RCC 7860 (cell line): ENCODE results near the gene RPS6KA4.

ENCODE experiments used
- DNase-seq: peaks from one replicate; pipeline ENCODE4 v3.0.0-alpha.2; 2015; ENCODE audit warnings: low spot score
- FAIRE-seq: peaks from 2 replicates; lab custom pipeline; 2012; peaks lifted over from hg19 to GRCh38; lab: Jason Lieb, UNC

The RPS6KA4 gene

GRCh38 chr11:64362339-64362738 lies 3.4 kb downstream of the RPS6KA4 start:
- no peak for DNase-seq
- no peak for FAIRE-seq

GRCh38 chr11:64364435-64364834 lies 5.5 kb downstream of the RPS6KA4 start:
- no peak for FAIRE-seq
- no peak for DNase-seq

- FAIRE-seq: no peak
Measured at GRCh38 chr11:64364911-64365310, 5.9 kb downstream of the RPS6KA4 start.

GRCh38 chr11:64366751-64367150 lies 7.8 kb downstream of the RPS6KA4 start:
- no peak for DNase-seq
- no peak for FAIRE-seq

More at GRCh38 chr11:64364911-64365310, 5.9 kb downstream of the RPS6KA4 start:
- DNase-seq: no peak

GRCh38 chr11:64367931-64368672 lies 9.1 kb downstream of the RPS6KA4 start:
- DNase-seq (no peak), FAIRE-seq (no peak)

GRCh38 chr11:64368673-64369074 lies 9.7 kb downstream of the RPS6KA4 start:
- FAIRE-seq (no peak), DNase-seq (no peak)

- DNase-seq (no peak), FAIRE-seq (no peak)
Measured at GRCh38 chr11:64369440-64370421, 10.8 kb downstream of the RPS6KA4 start.

GRCh38 chr11:64371201-64371600 lies 12.2 kb downstream of the RPS6KA4 start:
- no peak for FAIRE-seq

GRCh38 chr11:64372021-64372420 lies 13.1 kb downstream of the RPS6KA4 start:
- FAIRE-seq (no peak), DNase-seq (no peak)

More at GRCh38 chr11:64371201-64371600, 12.2 kb downstream of the RPS6KA4 start:
- no peak for DNase-seq

- DNase-seq (no peak), FAIRE-seq (no peak)
Measured at GRCh38 chr11:64372802-64373597, 14.0 kb downstream of the RPS6KA4 start.

- DNase-seq: no peak
Measured at GRCh38 chr11:64373598-64373974, 14.6 kb downstream of the RPS6KA4 start.

GRCh38 chr11:64376071-64376470 lies 17.1 kb downstream of the RPS6KA4 start:
- DNase-seq (no peak), FAIRE-seq (no peak)

More at GRCh38 chr11:64373598-64373974, 14.6 kb downstream of the RPS6KA4 start:
- FAIRE-seq: no peak

- FAIRE-seq: no peak
- no peak for DNase-seq
Measured at GRCh38 chr11:64378335-64378880, 19.4 kb downstream of the RPS6KA4 start.

GRCh38 chr11:64379160-64379559 lies 20.2 kb downstream of the RPS6KA4 start:
- DNase-seq (no peak), FAIRE-seq (no peak)

- DNase-seq: no peak
- FAIRE-seq: no peak
Measured at GRCh38 chr11:64379817-64380709, 21.1 kb downstream of the RPS6KA4 start.

- DNase-seq: no peak
- no peak for FAIRE-seq
Measured at GRCh38 chr11:64381350-64381749, 22.4 kb downstream of the RPS6KA4 start.

GRCh38 chr11:64382047-64382446 lies 23.1 kb downstream of the RPS6KA4 start:
- no peak for FAIRE-seq
- no peak for DNase-seq

GRCh38 chr11:64382586-64382985 lies 23.6 kb downstream of the RPS6KA4 start:
- DNase-seq: no peak

GRCh38 chr11:64383580-64383979 lies 24.6 kb downstream of the RPS6KA4 start:
- DNase-seq (no peak), FAIRE-seq (no peak)

More at GRCh38 chr11:64382586-64382985, 23.6 kb downstream of the RPS6KA4 start:
- no peak for FAIRE-seq
